HG02678 (cell line): Measurements from ENCODE around the gene CBLN1.
"Not testable (repeated sequence)": the region's sequence is repeated elsewhere in the genome, so short reads cannot be mapped to it uniquely, and the experiment has no call there.

Source experiments
- ATAC-seq: cut with Tn5 transposase; IDR thresholded peaks from one replicate; pipeline ENCODE4 v1.9.1; 2021; ENCODE audit warnings: mild to moderate bottlenecking, moderate library complexity; ENCODE audit not compliant: unreplicated experiment

CBLN1 gene

DNA sequence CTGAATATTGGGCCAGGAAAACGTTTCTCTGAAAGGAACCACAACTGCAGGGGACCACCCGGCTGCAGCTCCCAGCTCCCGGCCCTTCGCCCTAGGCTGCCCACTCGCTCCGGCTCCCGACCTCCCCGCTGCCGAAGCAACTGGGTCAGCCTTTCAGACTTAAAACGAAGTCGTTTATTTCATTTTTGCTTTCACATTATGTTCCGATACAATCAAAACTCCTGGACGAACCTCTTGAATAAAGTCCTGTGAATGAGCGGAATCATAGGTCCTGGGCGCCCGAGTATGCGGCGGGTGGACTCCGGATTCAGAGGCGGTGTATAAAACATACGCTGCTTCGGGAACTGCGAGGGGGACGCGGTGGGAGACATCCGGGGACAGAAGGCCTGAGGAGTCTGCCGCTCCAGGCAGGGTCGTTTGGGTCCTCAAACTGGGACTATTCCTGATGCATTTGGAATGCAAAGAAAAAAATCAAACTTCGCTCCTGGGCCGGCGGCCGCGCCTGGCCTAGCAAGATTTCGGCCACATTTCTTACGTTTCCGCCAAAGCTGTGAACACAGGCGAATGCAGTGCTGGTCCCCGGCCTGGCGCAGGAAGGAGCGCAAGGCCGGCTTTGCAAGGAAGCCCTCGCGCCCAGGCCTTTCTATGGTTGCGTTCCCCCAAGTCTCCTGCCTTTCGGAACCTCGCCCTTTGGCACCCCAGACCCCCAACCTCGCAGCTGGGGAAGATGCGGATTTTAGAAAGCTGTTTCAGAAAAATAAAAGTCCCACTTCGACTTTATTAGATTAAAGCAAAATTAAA, 3.7 kb downstream of the CBLN1 start:
- no peak for ATAC-seq

DNA sequence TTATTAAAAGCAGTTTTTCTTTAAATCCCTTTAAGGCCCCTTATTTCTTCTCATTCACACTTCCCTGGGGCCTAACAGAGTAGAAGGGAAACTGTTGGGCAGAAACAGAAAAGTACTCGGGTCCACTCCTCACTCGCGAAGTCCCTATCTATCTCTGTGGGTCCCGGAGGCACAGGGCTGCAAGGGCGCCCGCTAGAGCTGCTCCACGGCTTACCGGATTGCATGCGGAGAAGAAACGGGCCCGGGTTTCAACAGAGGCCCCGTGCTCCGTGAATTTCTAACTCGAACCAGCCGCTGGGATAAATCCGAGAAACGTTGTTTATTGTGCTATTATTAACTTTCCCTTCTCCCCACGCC, 4.3 kb downstream of the CBLN1 start:
- ATAC-seq, result no peak

DNA sequence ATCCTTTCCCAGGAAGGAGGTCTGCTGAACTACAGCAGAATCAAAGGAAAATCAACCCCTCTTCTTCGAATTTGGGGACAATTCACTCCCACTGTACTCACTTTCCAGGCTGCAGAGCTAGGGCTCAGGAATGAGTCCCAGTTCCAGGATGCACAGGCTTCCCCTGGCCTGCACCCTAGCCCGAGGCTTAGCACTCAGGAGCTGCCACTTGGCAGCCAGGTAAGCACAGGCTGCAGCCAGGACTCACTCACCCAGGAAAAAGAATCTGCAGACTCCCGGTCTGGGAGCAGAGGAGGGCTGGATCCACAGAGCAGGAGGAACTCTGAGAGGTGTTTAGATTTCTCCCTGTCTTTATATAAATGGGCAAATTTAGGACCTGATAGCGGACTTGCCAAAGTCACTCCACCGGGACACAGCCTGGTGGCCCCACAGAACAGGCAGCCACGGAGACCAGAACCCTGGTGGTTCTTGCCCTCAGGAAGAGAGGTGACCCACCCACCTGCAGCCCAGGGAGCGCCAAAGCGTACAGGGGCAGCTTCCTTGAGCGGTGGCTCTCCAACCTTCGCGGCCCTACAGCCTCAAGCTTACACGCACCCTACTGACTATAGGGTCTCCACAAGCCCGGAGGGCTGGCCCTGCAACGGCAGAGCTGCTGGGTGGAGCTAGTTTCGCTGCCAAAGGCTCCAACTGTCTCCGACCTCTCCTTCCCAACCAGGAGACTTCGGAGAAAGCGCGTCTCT, 4.8 kb downstream of the CBLN1 start:
- ATAC-seq, result no peak

DNA sequence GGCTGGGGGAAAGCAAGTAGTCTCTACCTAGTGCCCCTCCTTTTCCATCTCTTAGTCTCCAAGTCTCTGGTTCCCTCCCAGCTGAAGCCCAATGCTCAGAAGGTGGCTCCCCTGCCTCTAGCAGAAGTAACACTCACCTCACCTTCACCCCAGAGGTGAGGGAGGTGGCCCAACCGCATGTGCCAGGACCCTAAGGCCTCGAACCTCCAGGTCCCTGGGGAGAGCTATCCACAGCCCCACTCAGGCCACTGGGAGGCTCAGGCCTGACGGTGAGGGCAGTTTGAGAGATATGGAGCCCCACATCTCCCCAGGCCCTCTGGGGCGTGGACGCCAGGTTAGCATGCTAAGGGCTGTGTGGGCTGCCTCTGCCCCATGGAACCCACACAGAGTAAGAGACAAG, 5.8 kb downstream of the CBLN1 start:
- ATAC-seq, result no peak

DNA sequence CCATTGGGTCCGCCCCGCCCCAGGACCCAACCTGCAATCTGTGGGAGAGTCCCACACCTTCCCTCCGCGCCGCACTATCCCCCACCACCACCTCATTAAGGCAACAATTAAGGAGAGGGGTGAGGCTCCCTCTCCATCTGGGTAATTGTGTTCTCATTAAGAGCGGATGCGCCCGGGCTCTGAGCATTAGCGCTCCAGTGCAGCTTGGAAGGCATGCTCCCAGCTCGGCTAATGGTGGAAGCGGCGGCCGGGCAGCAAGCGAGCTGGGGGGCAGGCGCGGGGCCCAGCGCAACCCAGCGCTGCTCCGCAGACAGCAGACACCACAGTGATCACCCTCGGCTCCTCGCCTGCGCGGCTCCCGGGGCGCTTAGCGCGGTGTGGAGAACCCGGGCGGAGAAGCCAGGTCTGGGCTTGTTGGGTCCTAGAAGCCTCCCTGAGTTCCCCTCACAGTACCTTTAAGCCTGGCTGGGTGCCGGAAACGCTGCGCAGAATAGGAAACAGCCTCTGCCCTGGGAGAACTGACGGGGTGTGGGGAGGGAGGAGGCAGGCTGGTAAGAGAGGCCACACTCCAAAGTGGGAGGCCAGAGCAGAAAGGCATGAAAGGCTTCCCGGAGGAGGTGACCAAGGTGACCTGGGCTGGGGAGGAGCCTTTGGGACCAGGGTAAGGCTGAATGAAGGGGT, 6.4 kb downstream of the CBLN1 start:
- no peak for ATAC-seq

DNA sequence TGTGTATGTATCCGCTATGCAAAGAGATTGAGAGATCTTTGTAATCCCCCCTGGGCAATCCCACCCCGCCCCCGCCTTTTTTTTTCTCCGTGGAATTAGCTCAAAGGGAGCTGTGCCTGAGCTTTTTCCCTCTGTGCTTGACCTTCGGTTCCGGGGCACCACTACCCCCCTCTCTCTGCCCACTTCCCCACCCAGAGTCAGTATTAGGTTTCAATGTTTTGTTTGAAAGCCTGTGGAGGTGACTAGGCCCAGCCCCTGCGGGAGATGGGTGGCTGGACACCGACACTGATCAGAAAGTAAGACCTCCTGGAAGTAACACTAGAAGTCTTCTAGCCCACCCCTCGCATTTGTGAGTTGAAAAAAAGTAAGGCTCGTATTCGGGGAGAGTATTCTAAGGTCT, 7.0 kb downstream of the CBLN1 start:
- ATAC-seq, result no peak

DNA sequence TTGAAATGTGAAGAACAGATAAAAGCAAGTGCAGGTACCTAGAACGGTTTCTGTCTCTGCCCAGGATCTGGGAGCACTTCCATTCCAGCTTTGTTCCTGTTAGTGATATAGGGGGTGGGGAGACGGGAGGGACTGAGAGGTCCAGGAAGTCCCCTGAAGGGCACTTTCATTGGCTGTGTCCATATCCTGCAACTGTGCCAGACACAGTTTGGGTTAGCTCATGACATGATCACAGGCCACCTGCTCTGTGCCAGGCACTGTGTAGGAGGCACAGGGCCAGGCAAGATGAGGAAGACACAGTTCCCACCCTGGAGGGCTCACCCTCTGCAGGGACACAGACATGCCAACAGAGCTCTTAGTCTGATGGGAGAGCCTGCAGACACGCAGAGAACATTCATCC, 7.9 kb downstream of the CBLN1 start:
- no peak for ATAC-seq

DNA sequence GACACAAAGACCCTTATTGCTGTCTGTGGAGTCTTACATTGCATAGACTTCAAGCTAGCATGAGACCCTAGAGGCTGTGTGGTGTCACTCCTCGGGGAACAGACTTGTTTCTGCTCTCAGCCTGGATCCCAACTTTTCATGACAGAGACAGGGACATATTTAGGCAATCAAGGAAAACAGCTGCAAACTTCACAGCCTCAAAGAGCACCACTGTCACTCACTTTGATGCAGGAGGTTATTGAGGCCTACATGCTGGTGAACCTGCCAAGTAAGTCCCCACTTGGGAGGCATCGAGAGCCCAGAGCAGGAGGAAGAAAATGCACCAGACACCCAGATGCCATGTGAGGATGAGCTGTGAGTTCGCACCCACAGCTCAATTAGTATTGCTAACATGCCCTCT, 10.3 kb downstream of the CBLN1 start:
- no peak for ATAC-seq

DNA sequence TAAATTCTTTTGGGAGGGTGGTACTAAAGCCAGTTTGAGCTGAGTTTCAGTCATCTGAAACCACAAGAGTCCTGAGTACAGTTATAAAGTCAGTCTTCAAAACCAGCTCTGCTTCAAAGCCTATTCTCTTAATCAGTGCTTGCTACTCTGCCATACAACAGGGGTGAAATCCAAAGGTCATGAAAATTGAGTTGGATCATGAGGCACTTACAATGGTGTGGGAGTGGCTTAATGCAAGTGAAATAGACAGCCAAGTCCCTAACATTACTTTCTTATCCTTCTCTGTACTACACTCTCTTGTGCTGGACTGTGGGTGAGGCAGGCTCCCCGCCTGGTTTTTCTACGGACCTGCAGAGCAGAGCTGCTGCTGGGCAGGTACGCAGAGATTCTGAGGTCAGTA, 12.4 kb downstream of the CBLN1 start:
- no peak for ATAC-seq

DNA sequence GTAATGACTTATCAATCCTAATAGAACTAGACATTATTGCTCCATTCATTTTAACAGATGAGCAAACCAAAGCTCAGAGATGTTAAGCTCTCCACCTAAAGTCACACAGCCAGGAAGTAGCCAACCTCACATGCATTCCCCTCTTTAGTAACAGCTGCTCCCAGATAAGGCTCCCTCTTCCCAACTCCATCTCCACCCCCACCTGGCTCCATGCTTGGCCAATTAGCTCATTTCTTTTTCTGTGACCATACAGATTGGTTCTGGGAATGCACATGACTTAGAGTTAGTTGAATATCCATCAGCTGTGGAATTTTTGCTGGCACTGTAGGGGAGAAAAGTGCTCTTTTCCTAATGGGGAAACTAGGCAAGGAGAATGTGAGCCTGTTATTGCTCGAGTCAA, 13.0 kb downstream of the CBLN1 start:
- no peak for ATAC-seq

DNA sequence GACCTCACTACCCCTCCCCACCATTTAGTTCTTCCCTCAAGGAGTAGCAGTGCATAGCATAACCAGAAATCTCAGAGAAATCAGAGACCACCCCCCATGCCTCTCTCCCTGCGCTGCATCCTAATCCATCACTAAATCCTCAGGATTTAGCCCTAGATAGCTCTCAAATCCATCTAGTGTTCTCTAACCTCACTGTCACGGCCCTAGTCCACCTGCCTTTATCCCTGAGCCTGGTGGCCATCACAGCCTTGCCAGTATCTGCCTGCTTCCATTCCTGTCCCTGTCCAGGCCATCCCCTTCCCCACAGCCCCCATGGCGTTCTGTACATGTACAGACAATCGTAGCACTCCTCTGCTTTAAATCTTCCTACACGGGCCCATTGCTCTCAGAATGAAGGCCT, 19.1 kb downstream of the CBLN1 start:
- no peak for ATAC-seq

DNA sequence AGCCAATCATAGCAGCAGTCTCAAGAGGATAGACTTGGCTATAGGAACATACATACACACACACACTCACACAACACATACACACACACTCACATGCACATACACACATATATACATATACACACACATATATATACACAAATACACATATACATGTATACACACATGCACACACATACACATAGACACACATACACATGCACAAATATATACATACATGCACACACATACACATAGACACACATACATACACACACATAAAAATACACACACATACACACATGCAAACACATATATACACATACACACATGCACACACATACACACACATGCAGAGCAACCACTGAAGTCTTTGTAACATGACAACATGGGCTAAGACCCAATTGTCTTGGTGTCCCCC, 19.7 kb downstream of the CBLN1 start:
- no peak for ATAC-seq

DNA sequence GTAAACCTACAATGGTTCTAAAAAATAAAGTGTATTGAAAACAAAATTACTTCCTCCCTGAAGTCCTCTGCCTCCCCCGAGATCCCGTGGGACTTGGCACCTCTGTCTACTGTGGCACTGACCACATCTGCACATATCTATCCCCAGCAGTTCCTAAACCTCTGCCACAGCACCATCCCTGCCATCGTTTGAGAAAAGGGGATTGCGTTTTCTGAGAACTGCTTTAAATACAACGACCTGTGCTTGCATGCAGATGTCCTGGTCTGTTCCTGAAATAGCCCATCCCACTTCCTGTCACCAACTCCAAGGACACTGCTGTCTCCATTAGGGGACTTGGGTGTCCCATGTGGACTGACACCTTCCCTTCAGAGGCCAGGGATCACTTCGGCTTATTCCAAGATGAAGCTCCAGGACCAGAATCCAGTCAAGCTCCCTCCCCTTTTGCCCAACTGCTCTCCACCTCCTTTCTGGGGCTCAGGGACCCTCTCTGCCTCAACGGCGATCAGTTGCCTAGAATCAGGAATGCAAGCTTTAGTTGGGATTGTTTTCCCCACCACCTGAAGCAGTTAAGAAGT, 20.6 kb downstream of the CBLN1 start:
- no peak for ATAC-seq

DNA sequence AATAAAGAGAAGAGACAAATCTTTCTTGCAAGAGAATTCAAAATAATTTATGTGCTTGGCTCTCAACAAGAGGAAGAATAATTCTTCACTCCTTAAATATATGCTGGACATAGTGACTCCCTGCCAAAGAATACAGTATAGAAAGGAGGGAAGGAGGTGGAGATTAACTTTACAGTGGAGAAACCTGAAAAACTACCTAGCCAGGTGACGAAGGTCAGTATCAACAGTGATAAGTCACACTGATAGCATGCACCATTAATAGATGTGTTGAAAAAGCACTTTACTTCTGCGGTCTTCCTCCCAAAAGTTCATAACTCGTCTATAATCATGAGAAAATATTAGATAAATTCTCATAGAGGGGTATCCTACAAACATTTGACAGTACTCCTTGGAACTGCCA, 21.4 kb downstream of the CBLN1 start:
- no peak for ATAC-seq

DNA sequence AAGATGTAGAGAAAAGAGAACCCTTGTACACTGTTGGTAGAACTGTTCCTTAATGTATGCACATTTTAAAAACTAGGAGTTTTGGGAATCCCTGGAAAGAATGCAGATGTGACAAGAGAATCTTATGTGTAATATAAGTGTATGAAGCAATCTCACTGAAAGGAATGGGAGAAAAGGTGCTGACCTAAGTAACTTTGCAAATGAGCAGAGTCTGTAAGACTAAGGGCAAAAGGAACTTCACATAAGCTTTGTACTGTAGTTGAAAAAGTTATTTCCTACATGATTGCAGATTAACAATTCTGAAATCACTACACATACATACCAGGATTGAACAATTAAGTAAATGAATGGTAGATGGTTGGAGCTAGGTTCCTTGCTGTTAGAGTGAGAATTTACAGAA, 22.3 kb downstream of the CBLN1 start:
- no peak for ATAC-seq

DNA sequence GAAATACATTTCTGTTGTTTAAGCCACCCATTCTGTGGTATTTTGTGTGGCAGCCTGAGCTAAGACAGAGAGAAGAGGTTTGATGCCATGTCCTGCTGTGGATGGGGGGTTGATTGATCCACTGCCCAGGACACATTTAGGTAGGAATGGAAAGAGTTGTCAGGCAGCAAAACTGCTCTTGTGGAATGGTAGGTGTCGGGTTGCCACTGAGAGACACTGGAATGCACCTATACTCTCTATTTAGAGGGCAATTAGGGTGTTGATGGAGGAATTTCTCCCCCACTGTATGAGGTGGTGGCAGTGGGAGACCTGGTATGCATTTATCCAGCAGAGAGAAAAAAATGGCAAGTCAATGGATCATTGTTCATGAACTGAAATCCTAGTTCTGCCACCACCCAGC, 30.9 kb downstream of the CBLN1 start:
- ATAC-seq, result no peak

DNA sequence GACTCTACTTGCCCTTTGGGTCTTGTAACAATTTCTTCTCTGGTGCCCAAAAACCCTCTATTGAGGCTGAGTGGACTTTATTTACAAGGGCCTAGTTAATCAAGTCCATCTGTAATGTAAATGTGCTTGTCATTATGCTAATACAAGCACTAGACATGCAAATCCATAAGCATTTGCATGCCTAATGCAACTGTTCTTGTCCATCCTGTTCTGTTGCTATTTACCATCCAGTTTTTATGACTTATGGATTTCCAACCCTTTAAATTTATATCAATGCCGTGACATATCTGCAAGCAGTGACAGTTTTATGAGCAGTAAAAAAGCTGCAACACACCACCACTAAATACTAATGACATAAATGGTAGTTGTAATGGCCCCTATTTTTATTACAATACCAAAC, 33.4 kb downstream of the CBLN1 start:
- no peak for ATAC-seq

DNA sequence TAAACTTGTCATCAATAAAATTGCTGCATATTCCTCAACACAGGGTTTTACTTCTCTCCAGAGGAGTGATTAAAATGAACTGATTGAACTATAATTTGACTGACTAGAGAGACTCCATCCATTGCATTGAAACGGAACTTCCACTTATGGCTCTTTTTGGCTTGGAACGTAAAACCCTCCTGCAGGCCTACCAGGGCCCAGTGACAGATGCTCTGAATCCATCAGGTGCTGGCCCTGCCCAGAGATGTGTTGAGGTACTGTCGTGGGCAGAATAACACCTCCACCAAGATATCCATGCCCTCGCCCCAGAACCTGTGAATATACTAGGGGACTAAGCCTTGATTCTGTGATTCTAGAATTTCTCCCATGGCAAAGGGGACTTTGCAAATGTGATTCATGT, 45.4 kb downstream of the CBLN1 start:
- ATAC-seq, result no peak

DNA sequence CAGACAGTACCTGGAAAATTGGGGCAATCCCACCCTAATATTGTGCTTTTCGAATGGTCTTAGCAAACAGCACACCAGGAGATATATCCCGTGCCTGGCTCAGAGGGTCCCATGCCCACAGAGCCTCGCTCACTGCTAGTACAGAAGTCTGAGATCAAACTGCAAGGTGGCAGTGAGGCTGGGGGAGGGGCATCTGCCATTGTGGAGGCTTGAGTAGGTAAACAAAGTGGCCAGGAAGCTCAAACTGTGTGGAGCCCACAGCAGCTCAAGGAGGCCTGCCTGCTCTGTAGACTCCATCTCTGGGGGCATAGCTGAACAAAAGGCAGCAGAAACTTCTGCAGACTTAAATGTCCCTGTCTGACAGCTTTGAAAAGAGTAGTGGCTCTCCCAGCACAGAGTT, 53.3 kb downstream of the CBLN1 start:
- not testable (repeated sequence) for ATAC-seq
